Astrocyte (in vitro differentiated cells and primary cell): ENCODE results near the gene HECW1. TPM values are rescaled to one million over a fixed set of nuclear protein-coding genes. Genes with fewer than 3 reads are reported as not detected.
A peak's percentile ranks its signal among the peaks of the same experiment; 100 is the strongest.

ENCODE experiments used
- DNase-seq: peaks from one replicate; pipeline ENCODE4 v3.0.0-alpha.2; 2010; ENCODE audit warnings: low read depth
- FAIRE-seq: peaks from 2 replicates; lab custom pipeline; 2011; peaks lifted over from hg19 to GRCh38; lab: Jason Lieb, UNC
- H2AFZ ChIP-seq: 2 replicates; pipeline ENCODE4 v1.6.0; 2012; ENCODE audit warnings: low read depth, low read length, inconsistent platforms
- H3K27ac ChIP-seq: 2 replicates; pipeline ENCODE4 v1.5.1; 2011; ENCODE audit warnings: low read depth, low read length, inconsistent platforms
- H3K27me3 ChIP-seq: 2 replicates; pipeline ENCODE4 v1.6.0; 2011; ENCODE audit warnings: low read length, inconsistent platforms; ENCODE audit not compliant: insufficient read depth
- H3K36me3 ChIP-seq: 2 replicates; pipeline ENCODE4 v1.5.1; 2011; ENCODE audit warnings: low read length, inconsistent platforms; ENCODE audit not compliant: insufficient read depth
- H3K4me1 ChIP-seq: 2 replicates; pipeline ENCODE4 v1.5.1; 2011; ENCODE audit warnings: low read length, inconsistent platforms; ENCODE audit not compliant: insufficient read depth
- H3K4me2 ChIP-seq: 2 replicates; pipeline ENCODE4 v1.6.0; 2012; ENCODE audit warnings: low read length, inconsistent platforms
- H3K4me3 ChIP-seq: 2 replicates; pipeline ENCODE4 v1.5.1; 2011; ENCODE audit warnings: low read depth, mild to moderate bottlenecking, low read length, inconsistent platforms; ENCODE audit not compliant: insufficient read depth
- H3K79me2 ChIP-seq: 2 replicates; pipeline ENCODE4 v1.6.0; 2012; ENCODE audit warnings: mild to moderate bottlenecking, low read length, inconsistent platforms; ENCODE audit not compliant: insufficient read depth
- H3K9ac ChIP-seq: 2 replicates; pipeline ENCODE4 v1.6.0; 2012; ENCODE audit warnings: mild to moderate bottlenecking, low read length, inconsistent platforms
- H3K9me3 ChIP-seq: 2 replicates; pipeline ENCODE4 v1.5.1; 2012; ENCODE audit warnings: low read depth, mild to moderate bottlenecking, low read length, inconsistent platforms; ENCODE audit not compliant: insufficient read depth
- H4K20me1 ChIP-seq: 2 replicates; pipeline ENCODE4 v1.6.0; 2012; ENCODE audit warnings: low read length, inconsistent platforms; ENCODE audit not compliant: insufficient read depth
- H3K27ac Mint-ChIP-seq: one replicate; pipeline ENCODE4 v1.8.0; 2021; ENCODE audit warnings: mild to moderate bottlenecking, mixed read lengths; ENCODE audit not compliant: unreplicated experiment
- H3K27me3 Mint-ChIP-seq: one replicate; pipeline ENCODE4 v1.8.0; 2021; ENCODE audit warnings: low read depth, mixed read lengths; ENCODE audit not compliant: unreplicated experiment
- H3K36me3 Mint-ChIP-seq: one replicate; pipeline ENCODE4 v1.8.0; 2021; ENCODE audit warnings: low read depth, mixed read lengths; ENCODE audit not compliant: unreplicated experiment
- H3K4me1 Mint-ChIP-seq: one replicate; pipeline ENCODE4 v1.8.0; 2021; ENCODE audit warnings: low read depth, mixed read lengths; ENCODE audit not compliant: unreplicated experiment
- H3K4me3 Mint-ChIP-seq: one replicate; pipeline ENCODE4 v1.8.0; 2021; ENCODE audit warnings: mild to moderate bottlenecking, moderate library complexity, mixed read lengths; ENCODE audit not compliant: unreplicated experiment
- H3K9me3 Mint-ChIP-seq: one replicate; pipeline ENCODE4 v1.8.0; 2021; ENCODE audit warnings: mild to moderate bottlenecking, mixed read lengths; ENCODE audit not compliant: unreplicated experiment
- CTCF ChIP-seq: IDR thresholded peaks from 2 replicates; pipeline ENCODE4 v1.5.1; 2011; ENCODE audit warnings: low read depth, mild to moderate bottlenecking, inconsistent platforms, low read length, moderate library complexity; ENCODE audit not compliant: insufficient read depth
- EZH2 ChIP-seq: IDR thresholded peaks from 2 replicates; pipeline ENCODE4 v1.6.1; 2012; ENCODE audit warnings: mild to moderate bottlenecking, low read length, inconsistent platforms; ENCODE audit not compliant: insufficient read depth
- total RNA-seq: library from RNA; stranded (reverse); gene quantifications from 2 replicates; pipeline ENCODE4 v1.2.1, GENCODE V29; 2021

Gene HECW1
- total RNA-seq, 1 donor from 2014 or later = 3.3 TPM

GRCh38 chr7:43083106-43083505 lies 29.3 kb upstream of the HECW1 start:
- no peak overlapping the region for H3K4me2 ChIP-seq
- no peak overlapping the region for H3K27ac ChIP-seq
- no peaks in the 10 kb centered on the region for H3K9me3 ChIP-seq
- FAIRE-seq (no peak), DNase-seq (peak; percentile 64)
- no peak overlapping the region for H3K4me3 ChIP-seq
- TF ChIP-seq EZH2 = no peak
- no peak for TF ChIP-seq CTCF
- no peaks in the 10 kb centered on the region for H3K79me2 ChIP-seq
- H3K36me3 ChIP-seq = no peaks in the 10 kb centered on the region
- Mint-ChIP-seq H3K4me3 (no peak overlapping the region), H3K27me3 (no peaks in the 10 kb centered on the region), H3K27ac (peak overlapping the region; percentile 49), H3K36me3 (no peaks in the 10 kb centered on the region), H3K9me3 (peaks cover 2% of the 10 kb centered on the region), H3K4me1 (peaks cover 11% of the 10 kb centered on the region)
- H2AFZ ChIP-seq = no peak overlapping the region
- H3K9ac ChIP-seq = no peak overlapping the region
- H4K20me1 ChIP-seq = no peaks in the 10 kb centered on the region
- H3K4me1 ChIP-seq = no peaks in the 10 kb centered on the region
- H3K27me3 ChIP-seq = no peaks in the 10 kb centered on the region

GRCh38 chr7:43085017-43085416 lies 27.4 kb upstream of the HECW1 start:
- Histone ChIP-seq H3K36me3 (no peaks in the 10 kb centered on the region), H3K4me1 (no peaks in the 10 kb centered on the region), H3K4me3 (no peak overlapping the region), H3K9me3 (no peaks in the 10 kb centered on the region), H3K9ac (no peak overlapping the region), H4K20me1 (no peaks in the 10 kb centered on the region), H3K27me3 (no peaks in the 10 kb centered on the region), H3K4me2 (no peak overlapping the region), H3K27ac (no peak overlapping the region), H3K79me2 (no peaks in the 10 kb centered on the region), H2AFZ (no peak overlapping the region)
- no peak for FAIRE-seq
- no peak for DNase-seq
- no peaks in the 10 kb centered on the region for H3K36me3 Mint-ChIP-seq
- H3K4me3 Mint-ChIP-seq = no peak overlapping the region
- no peak overlapping the region for H3K27ac Mint-ChIP-seq
- peaks cover 8% of the 10 kb centered on the region for H3K4me1 Mint-ChIP-seq
- H3K27me3 Mint-ChIP-seq = no peaks in the 10 kb centered on the region
- H3K9me3 Mint-ChIP-seq = peaks cover 2% of the 10 kb centered on the region
- TF ChIP-seq EZH2 (no peak), CTCF (no peak)

GRCh38 chr7:43085992-43086391 lies 26.5 kb upstream of the HECW1 start:
- DNase-seq (no peak), FAIRE-seq (no peak)
- no peaks in the 10 kb centered on the region for H3K9me3 ChIP-seq
- H3K27me3 ChIP-seq = no peaks in the 10 kb centered on the region
- H3K9me3 Mint-ChIP-seq = peaks cover 2% of the 10 kb centered on the region
- no peak overlapping the region for H3K4me3 Mint-ChIP-seq
- no peak overlapping the region for H2AFZ ChIP-seq
- H3K27ac ChIP-seq = no peak overlapping the region
- no peak overlapping the region for H3K27ac Mint-ChIP-seq
- H3K36me3 Mint-ChIP-seq = no peaks in the 10 kb centered on the region
- H3K4me3 ChIP-seq = no peak overlapping the region
- H3K4me2 ChIP-seq = no peak overlapping the region
- TF ChIP-seq EZH2 (no peak), CTCF (no peak)
- H3K4me1 Mint-ChIP-seq = peaks cover 8% of the 10 kb centered on the region
- no peaks in the 10 kb centered on the region for H3K36me3 ChIP-seq
- no peaks in the 10 kb centered on the region for H4K20me1 ChIP-seq
- H3K9ac ChIP-seq = no peak overlapping the region
- no peaks in the 10 kb centered on the region for H3K4me1 ChIP-seq
- H3K27me3 Mint-ChIP-seq = no peaks in the 10 kb centered on the region
- no peaks in the 10 kb centered on the region for H3K79me2 ChIP-seq
